GM19193 (cell line): Measurements from ENCODE around the gene PPP2R3B.

Experiments used
- POLR2A ChIP-seq: IDR thresholded peaks from 4 replicates; pipeline ENCODE4 v1.6.1; 2011; ENCODE audit not compliant: insufficient read depth, insufficient read length; ENCODE audit errors: extremely low read depth

Gene PPP2R3B

GRCh38 chrX:350534-351323 is 36.0 kb downstream of the PPP2R3B start:
- TF ChIP-seq POLR2A = no peak

- TF ChIP-seq POLR2A = no peak
These were observed 36.6 kb downstream of the PPP2R3B start for GRCh38 chrX:350148-350533.

- no peak for TF ChIP-seq POLR2A
These were observed 37.0 kb downstream of the PPP2R3B start for GRCh38 chrX:349702-350101.

GRCh38 chrX:349196-349595 is 37.5 kb downstream of the PPP2R3B start:
- TF ChIP-seq POLR2A = no peak

- TF ChIP-seq POLR2A = no peak
These were observed 38.1 kb downstream of the PPP2R3B start for GRCh38 chrX:348461-349117.

- no peak for TF ChIP-seq POLR2A
These were observed 39.2 kb downstream of the PPP2R3B start for GRCh38 chrX:347351-348117.

GRCh38 chrX:346034-346813 is 40.5 kb downstream of the PPP2R3B start:
- TF ChIP-seq POLR2A = no peak

GRCh38 chrX:345020-345925 is 41.4 kb downstream of the PPP2R3B start:
- no peak for TF ChIP-seq POLR2A

- no peak for TF ChIP-seq POLR2A
These were observed 42.3 kb downstream of the PPP2R3B start for GRCh38 chrX:344371-344901.

- no peak for TF ChIP-seq POLR2A
These were observed 45.1 kb downstream of the PPP2R3B start for GRCh38 chrX:341541-342101.

GRCh38 chrX:340641-341423 is 45.9 kb downstream of the PPP2R3B start:
- no peak for TF ChIP-seq POLR2A

GRCh38 chrX:340121-340520 is 46.6 kb downstream of the PPP2R3B start:
- TF ChIP-seq POLR2A = no peak
